Parietal lobe (tissue), 1 donor: ENCODE results near the gene ZNF568. TPM values are rescaled to one million over a fixed set of nuclear protein-coding genes. Genes with fewer than 3 reads are reported as not detected.

Experiments used
- total RNA-seq: library from RNA; depleted of rRNA; stranded (reverse); fragments of >200 nt; gene quantifications from one replicate; pipeline ENCODE4 v1.2.3, GENCODE V29; 2014

ZNF568 gene
- total RNA-seq, result 44.4 TPM

DNA sequence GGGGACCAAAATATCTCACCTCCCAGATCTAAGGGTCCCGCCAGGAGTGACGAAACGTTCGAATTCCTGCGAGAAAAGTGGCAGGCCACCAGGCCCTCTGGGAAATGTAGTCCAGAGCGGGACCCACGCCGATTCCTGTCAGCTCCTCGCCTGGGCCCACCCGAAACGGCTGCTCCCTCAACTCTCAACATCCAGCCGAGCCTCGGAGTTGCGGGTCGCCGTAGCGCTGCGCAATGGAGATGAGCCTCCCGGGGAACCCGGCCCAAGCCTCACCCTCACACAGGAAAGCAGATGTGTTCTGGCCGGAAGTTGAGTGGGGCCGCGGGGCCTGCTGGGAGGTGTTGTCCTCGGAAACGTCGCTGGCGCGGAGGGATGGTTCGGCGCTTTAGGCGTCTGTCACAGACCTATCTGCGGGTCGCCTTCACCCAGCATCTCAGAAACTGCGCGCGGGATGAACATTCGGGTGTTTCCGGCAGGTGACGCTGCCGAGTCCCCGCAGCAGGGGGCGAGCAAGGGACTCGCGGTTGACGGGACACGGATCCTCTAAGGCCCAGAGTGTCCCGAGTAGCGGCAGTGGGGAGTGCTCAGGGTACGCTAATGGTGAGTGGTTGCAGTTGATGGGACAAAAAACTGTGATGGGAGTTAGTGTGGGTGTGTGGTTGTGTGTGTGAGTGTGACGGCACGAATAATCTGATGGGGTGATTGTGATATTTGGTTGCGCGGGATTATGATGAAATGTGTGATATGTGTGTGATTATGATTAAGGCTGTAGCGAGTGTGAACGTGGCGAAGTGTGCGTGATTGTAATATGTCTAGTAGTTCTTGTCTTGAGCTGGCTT is at the start of gene ZNF568, which contains the start of gene ZNF829:
Gene ZNF568 (plus strand): TSS at position 341 of the 839 bp plus-strand sequence. CDS start 6,439 bp downstream, outside the sequence.
Gene ZNF829 (minus strand): TSS at position 300 of the 839 bp plus-strand sequence. CDS start 1,124 bp downstream, outside the sequence.

Other genes starting within 250 kb of the ZNF568 start
- gene ZNF461, start 249.5 kb upstream of the ZNF568 start, total RNA-seq, result 44.8 TPM
- gene ZNF567, start 228.7 kb upstream of the ZNF568 start, total RNA-seq, result 21.3 TPM
- 8.8 TPM for gene ZNF850, start 143.5 kb upstream of the ZNF568 start, total RNA-seq
- 25.0 TPM for gene ZNF790, start 77.9 kb upstream of the ZNF568 start, total RNA-seq
- 34.4 TPM for gene ZNF345, start 65.5 kb upstream of the ZNF568 start, total RNA-seq
- 9.1 TPM for gene ZNF829, start within 50 bp of the ZNF568 start, total RNA-seq
- 39.8 TPM for gene ZNF420, start 162.1 kb downstream of the ZNF568 start, total RNA-seq